Activated CD4-positive, alpha-beta memory T cell treated with anti-CD3 and anti-CD28 coated beads, Interleukin-2, amount 10 ng/mL, durations not matched to agents 7 days and 5 days (primary cell): Measurements from ENCODE around the gene SYT8. TPM values are rescaled to one million over a fixed set of nuclear protein-coding genes. Genes with fewer than 3 reads are reported as not detected.
"Not testable (repeated sequence)": the region's sequence is repeated elsewhere in the genome, so short reads cannot be mapped to it uniquely, and the experiment has no call there.

Experiments
- CTCF ChIA-PET: fragments of 350-600 bp; sonication (Branson Sonifier 250); formaldehyde crosslinking; loops from one replicate; lab custom pipeline; 2021; ENCODE audit warnings: antibody characterized with exemption, inconsistent platforms; lab: Charles Lee
- POLR2A ChIA-PET: fragments of 350-600 bp; sonication (Branson Sonifier 250); formaldehyde crosslinking; loops from one replicate; lab custom pipeline; 2021; ENCODE audit warnings: antibody characterized with exemption; lab: Charles Lee
- DNase-seq: peaks from one replicate; pipeline ENCODE4 v3.0.0-alpha.2; 2020
- H3K27ac Mint-ChIP-seq: one replicate; pipeline ENCODE4 v1.8.0; 2021; ENCODE audit warnings: mild to moderate bottlenecking, mixed read lengths
- H3K27me3 Mint-ChIP-seq: one replicate; pipeline ENCODE4 v1.8.0; 2021; ENCODE audit warnings: mixed read lengths
- H3K36me3 Mint-ChIP-seq: one replicate; pipeline ENCODE4 v1.8.0; 2021; ENCODE audit warnings: low read depth, mixed read lengths
- H3K4me1 Mint-ChIP-seq: one replicate; pipeline ENCODE4 v1.8.0; 2021; ENCODE audit warnings: mixed read lengths
- H3K4me3 Mint-ChIP-seq: one replicate; pipeline ENCODE4 v1.8.0; 2021; ENCODE audit warnings: mild to moderate bottlenecking, mixed read lengths
- H3K9me3 Mint-ChIP-seq: one replicate; pipeline ENCODE4 v1.8.0; 2021; ENCODE audit warnings: mixed read lengths
- total RNA-seq, 2 experiments: library from RNA; stranded (reverse); gene quantifications; one replicate each; pipeline ENCODE4 v1.2.3, GENCODE V29; 2021

Gene SYT8
- total RNA-seq, 2 experiments from 2014 or later: not detected

DNA sequence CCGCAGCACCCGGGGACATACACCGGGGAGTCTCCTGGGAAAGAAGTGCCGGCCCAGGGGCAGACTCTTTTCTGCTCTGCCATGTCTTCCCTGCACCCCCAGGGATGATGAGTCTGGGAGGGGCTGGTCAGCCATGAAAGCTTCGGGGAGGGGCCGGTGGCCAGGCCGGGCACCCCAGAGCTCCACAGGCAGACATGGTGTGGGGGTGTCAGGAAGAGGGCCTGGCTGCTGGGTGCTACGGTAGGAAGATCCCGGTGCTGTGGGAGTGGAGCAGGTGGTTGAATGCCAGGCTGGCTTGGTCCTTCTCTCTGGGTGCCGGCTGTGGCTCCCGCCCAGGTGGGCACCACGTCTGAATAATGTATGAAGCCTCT is 35.5 kb downstream of the SYT8 start:
- no peak overlapping the region for H3K27ac Mint-ChIP-seq
- H3K27me3 Mint-ChIP-seq: no peaks in the 10 kb centered on the region
- ChIA-PET CTCF (interaction anchor here (0.7 to 2.8 kb wide), 4 partner anchors 12 to 176 kb away, joined by 3 to 15 read pairs (median 4); no protein-coding TSS in a partner anchor), POLR2A (interaction anchor here (1.1 to 2.1 kb wide), 3 partner anchors 17 to 28 kb away, joined by 3 to 9 read pairs (median 3); partner anchors contain the start of gene LSP1)
- DNase-seq: no peak
- no peaks in the 10 kb centered on the region for H3K9me3 Mint-ChIP-seq
- no peak overlapping the region for H3K4me3 Mint-ChIP-seq
- peaks cover 47% of the 10 kb centered on the region for H3K4me1 Mint-ChIP-seq
- H3K36me3 Mint-ChIP-seq: peaks cover 22% of the 10 kb centered on the region

DNA sequence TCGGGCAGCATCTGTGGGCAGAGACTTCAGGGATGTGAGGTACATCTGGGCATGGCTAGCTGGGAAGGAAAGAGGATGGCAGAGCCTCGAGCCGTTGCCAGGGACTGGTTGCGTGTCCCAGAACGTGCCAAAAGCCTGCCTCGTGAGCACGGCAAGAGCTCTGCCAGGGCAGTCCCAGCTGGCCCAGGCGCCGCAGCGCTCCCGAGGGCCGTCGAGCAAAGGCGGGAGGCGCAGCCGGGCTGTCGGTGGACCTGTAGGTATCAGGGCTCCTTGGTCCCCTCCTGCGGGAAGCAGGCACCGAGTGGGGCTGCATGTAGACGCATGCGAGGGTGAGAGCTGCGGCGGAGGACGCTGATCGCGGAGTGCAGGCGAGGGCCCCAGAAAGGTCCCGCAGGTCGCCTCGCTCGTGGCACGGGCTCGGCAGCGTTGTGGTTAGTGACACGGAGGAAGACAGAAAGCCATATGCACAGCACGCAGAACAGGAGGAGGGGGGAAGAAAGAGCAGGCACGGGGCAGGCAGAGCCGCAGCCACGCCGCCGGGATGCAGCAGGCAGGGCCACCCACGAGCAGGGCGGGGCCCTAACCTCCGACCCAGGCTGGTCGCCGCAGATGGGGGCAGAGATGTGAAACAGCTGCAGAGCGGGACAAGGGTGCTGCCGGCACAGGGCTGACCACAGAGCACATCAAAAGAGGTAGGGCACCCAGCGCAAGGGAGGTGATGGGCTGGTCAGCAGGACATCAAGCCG is 36.1 kb downstream of the SYT8 start:
- no peaks in the 10 kb centered on the region for H3K9me3 Mint-ChIP-seq
- no peak overlapping the region for H3K27ac Mint-ChIP-seq
- peak; percentile 61 for DNase-seq
- no peaks in the 10 kb centered on the region for H3K27me3 Mint-ChIP-seq
- H3K4me1 Mint-ChIP-seq: peaks cover 46% of the 10 kb centered on the region
- ChIA-PET CTCF (interaction anchor here (0.7 to 2.8 kb wide), 3 partner anchors 12 to 38 kb away, joined by 3 to 15 read pairs (median 6); no protein-coding TSS in a partner anchor), POLR2A (interaction anchor here (1.0 to 2.1 kb wide), 4 partner anchors 18 to 28 kb away, joined by 3 to 9 read pairs (median 3); partner anchors contain the start of gene LSP1)
- peaks cover 18% of the 10 kb centered on the region for H3K36me3 Mint-ChIP-seq
- H3K4me3 Mint-ChIP-seq: no peak overlapping the region

DNA sequence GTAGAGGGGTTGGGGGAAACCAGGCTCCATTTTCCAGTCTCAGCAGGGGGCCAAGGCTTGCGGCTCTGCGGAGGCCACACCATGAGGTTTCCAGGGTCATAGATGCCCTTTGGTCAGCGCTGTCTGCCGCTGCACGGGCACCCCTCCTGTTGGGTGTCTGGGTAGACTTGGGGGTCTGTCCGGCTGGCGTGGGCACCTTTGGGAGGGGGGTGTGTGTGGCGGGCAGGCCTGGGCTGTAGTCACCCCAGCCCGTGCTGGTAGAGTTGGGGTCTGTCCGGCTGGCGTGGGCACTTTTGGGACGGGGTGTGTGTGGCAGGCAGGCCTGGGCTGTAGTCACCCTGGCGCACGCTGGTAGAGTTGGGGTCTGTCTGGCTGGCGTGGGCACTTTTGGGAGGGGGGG is 36.7 kb downstream of the SYT8 start:
- no peaks in the 10 kb centered on the region for H3K27me3 Mint-ChIP-seq
- CTCF ChIA-PET: interaction anchor here (1.4 to 2.8 kb wide), 2 partner anchors 11 to 18 kb away, joined by 6 to 15 read pairs; no protein-coding TSS in a partner anchor
- H3K4me1 Mint-ChIP-seq: peaks cover 46% of the 10 kb centered on the region
- peaks cover 14% of the 10 kb centered on the region for H3K36me3 Mint-ChIP-seq
- H3K27ac Mint-ChIP-seq: no peak overlapping the region
- H3K4me3 Mint-ChIP-seq: no peak overlapping the region
- POLR2A ChIA-PET: interaction anchor here (1.0 to 1.6 kb wide), 2 partner anchors 18 to 21 kb away, joined by 3 read pairs; no protein-coding TSS in a partner anchor
- H3K9me3 Mint-ChIP-seq: no peaks in the 10 kb centered on the region
- DNase-seq: no peak

DNA sequence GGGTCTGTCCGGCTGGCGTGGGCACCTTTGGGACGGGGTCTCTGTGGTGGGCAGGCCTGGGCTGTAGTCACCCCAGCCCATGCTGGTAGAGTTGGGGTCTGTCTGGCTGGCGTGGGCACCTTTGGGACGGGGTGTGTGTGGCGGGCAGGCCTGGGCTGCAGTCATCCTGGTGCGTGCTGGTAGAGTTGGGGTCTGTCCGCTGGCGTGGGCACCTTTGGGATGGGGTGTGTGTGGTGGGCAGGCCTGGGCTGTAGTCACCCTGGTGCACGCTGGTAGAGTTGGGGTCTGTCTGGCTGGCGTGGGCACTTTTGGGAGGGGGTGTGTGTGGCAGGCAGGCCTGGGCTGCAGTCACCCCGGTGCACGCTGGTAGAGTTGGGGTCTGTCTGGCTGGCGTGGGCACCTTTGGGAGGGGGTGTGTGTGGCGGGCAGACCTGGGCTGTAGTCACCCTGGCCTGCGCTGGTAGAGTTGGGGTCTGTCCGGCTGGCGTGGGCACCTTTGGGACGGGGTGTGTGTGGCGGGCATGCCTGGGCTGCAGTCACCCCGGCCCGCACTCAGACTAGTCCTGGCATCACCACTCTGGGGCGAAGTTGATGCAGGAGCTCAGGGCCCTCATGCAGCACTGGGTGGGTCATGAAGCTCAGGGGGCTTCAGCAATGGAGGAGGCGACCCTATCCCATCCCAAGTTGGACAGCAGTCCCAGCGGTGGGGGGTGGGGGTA is 37.6 kb downstream of the SYT8 start:
- Mint-ChIP-seq H3K36me3 (peaks cover 12% of the 10 kb centered on the region), H3K27me3 (no peaks in the 10 kb centered on the region)
- POLR2A ChIA-PET: no interaction called here

DNA sequence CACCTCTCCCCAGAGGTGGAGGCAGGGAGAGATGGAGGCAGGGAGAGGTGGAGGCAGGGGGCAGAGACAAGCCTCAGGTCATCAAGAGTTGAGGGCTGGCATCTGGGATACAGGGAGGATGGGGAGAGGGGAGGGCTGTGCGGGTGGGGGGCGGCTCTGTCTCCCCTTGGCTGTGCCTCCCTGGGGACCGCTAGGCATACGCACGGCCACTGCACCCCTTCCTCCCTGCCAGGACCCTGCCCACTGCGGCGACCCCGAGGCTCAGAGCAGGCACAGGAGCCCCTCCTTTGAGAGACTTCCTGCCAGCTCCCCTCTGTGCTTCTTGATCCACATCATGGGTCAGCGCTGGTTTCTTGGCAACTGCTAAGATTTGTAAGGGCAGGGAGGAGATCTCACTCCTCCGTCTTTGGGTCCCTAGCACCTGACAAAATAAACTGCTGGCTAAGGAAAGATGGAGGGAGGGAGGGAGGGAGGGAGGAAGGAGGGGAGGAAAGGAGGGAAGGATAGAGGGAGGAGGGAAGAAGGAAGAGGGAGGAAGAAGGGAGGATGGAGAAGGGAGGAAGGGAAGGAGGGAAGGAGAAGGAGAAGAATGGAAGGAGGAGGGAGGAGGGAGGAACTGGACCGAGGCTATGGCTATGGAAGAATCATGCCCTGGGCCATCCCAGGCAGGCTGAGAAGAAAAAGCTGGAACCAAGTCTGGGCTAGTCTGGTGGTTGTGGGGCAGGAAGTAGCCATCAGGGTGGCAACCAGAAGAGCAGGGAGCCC is 38.4 kb downstream of the SYT8 start:
- H3K36me3 Mint-ChIP-seq: peaks cover 12% of the 10 kb centered on the region
- H3K27me3 Mint-ChIP-seq: no peaks in the 10 kb centered on the region
- ChIA-PET POLR2A (no interaction called here), CTCF (no interaction called here)
- DNase-seq: no peak
- no peak overlapping the region for H3K4me3 Mint-ChIP-seq
- no peak overlapping the region for H3K27ac Mint-ChIP-seq
- peaks cover 45% of the 10 kb centered on the region for H3K4me1 Mint-ChIP-seq
- H3K9me3 Mint-ChIP-seq: no peaks in the 10 kb centered on the region

More for the DNA sequence above, 37.6 kb downstream of the SYT8 start:
- H3K4me1 Mint-ChIP-seq: peaks cover 46% of the 10 kb centered on the region
- H3K27ac Mint-ChIP-seq: no peak overlapping the region
- DNase-seq: no peak
- H3K9me3 Mint-ChIP-seq: no peaks in the 10 kb centered on the region
- CTCF ChIA-PET: no interaction called here
- H3K4me3 Mint-ChIP-seq: no peak overlapping the region

- H3K9me3 Mint-ChIP-seq, H3K4me3 Mint-ChIP-seq, CTCF ChIA-PET, DNase-seq, POLR2A ChIA-PET, H3K27ac Mint-ChIP-seq, H3K27me3 Mint-ChIP-seq: not testable (repeated sequence)
- peaks cover 44% of the 10 kb centered on the region for H3K4me1 Mint-ChIP-seq
- peaks cover 12% of the 10 kb centered on the region for H3K36me3 Mint-ChIP-seq
Observed at GRCh38 chr11:1873813-1874150, 39.0 kb downstream of the SYT8 start.

DNA sequence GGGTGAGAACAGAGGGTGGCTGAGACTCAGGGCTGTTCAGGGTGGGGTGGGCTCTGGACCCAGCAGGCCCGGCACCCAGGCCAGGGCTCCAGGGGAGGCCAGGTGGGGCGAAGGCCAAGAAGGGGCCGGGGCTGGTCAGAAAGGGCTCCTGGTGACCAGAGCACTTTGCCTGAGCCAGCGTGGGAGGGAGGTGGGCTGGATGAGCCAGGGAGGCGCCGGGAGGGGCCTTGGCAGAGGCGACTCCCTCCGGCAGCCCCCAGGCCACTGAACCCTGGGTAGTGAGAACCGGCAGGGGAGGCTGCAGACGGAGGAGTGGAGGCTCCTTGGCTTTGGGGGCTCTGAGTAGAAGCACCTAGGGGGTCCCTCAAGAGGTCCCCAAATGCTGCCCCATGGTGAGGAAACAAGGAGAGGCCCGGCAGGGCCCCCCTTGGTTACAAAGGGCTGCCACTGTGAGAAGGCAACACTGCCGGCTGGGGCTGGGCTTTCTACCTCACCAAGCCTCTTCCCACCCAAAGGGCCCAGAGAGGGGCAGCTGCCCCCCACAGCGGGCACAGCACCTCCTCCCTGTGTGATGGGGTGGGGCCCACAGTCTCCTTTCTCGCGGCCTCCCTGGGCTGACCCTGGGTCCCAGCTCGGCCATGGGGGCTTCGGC is 39.8 kb downstream of the SYT8 start:
- H3K27ac Mint-ChIP-seq, H3K27me3 Mint-ChIP-seq, H3K36me3 Mint-ChIP-seq, DNase-seq, H3K9me3 Mint-ChIP-seq, CTCF ChIA-PET, POLR2A ChIA-PET, H3K4me3 Mint-ChIP-seq: not testable (repeated sequence)
- H3K4me1 Mint-ChIP-seq: peaks cover 36% of the 10 kb centered on the region

DNA sequence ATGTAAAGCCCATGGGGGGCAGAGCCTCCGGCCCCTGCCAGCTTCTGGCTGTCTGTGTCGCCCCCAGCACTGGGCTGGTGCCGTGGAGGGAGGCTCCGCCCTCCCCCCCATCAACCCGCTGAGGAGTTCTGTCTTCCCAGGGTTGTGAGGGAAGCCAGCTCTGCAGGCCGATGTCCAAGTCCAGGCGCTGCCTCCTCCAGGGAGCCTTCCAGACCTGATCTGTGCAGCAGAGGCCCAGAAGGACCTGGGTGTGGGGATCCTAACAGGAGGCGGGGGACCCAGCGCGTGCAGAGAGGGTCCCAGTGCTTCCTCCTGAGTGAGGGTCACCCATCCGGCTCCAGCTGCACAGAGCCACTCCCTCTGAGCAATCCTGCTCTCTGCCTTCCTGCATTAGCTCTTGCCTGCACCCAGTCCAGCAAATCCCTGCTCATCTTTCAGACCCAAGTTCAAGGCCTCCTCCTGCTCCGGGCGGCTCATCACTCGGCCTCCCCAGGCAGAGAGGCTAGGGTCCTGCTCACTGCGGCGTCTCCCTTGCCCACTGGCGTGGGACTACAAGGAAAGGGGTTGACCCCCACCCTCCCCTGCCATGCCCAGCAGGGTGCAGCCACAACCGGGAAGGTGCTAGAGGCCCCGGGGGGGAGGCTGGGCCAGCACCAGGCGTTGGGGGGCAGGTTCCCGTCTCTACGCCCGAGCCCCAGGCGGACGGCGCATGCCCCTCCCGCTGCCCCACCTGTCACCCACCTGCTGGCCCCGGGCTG is 40.5 kb downstream of the SYT8 start:
- H3K4me3 Mint-ChIP-seq: no peak overlapping the region
- H3K4me1 Mint-ChIP-seq: peaks cover 30% of the 10 kb centered on the region
- POLR2A ChIA-PET: no interaction called here
- no peaks in the 10 kb centered on the region for H3K27me3 Mint-ChIP-seq
- CTCF ChIA-PET: interaction anchor here (1.0 to 1.8 kb wide), 6 partner anchors 8 to 42 kb away, joined by 3 to 5 read pairs (median 4); no protein-coding TSS in a partner anchor
- peaks cover 4% of the 10 kb centered on the region for H3K36me3 Mint-ChIP-seq
- DNase-seq: no peak
- no peaks in the 10 kb centered on the region for H3K9me3 Mint-ChIP-seq
- no peak overlapping the region for H3K27ac Mint-ChIP-seq

DNA sequence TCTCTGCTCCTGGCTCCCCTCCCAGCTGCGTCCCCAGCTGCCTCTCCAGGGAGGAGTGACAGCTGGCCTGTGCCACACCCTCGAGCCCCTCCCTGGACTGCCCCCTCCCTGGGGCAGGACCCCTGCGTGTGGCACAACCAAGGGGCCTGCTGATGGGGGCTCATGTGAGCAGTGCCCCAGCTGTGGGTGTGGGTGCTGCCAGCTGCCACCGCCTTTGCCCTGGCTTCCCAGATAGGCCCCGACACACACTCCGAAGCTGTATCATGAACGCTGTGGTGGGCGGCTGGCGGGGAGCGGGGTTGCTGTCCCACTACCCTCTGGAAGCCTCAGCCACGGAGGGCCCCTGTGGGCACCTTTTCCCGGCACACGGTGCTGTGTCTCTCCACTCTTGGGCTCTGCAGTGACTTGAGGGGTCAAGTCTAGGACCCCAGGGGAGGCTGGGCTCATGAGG is 41.1 kb downstream of the SYT8 start:
- ChIA-PET POLR2A (interaction anchor here (1.5 kb wide), 1 partner anchor 22 kb away, joined by 6 read pairs; no protein-coding TSS in a partner anchor), CTCF (interaction anchor here (1.0 to 1.8 kb wide), 6 partner anchors 8 to 43 kb away, joined by 3 to 5 read pairs (median 4); no protein-coding TSS in a partner anchor)

GRCh38 chr11:1876361-1877063 is 41.7 kb downstream of the SYT8 start:
- ChIA-PET POLR2A (interaction anchor here (1.1 to 1.5 kb wide), 2 partner anchors 13 to 23 kb away, joined by 3 to 6 read pairs; no protein-coding TSS in a partner anchor), CTCF (interaction anchor here (1.0 to 1.8 kb wide), 6 partner anchors 9 to 43 kb away, joined by 3 to 5 read pairs (median 4); no protein-coding TSS in a partner anchor)
- H3K27ac Mint-ChIP-seq: no peak overlapping the region

More for the DNA sequence above, 41.1 kb downstream of the SYT8 start:
- peaks cover 26% of the 10 kb centered on the region for H3K4me1 Mint-ChIP-seq
- H3K4me3 Mint-ChIP-seq, DNase-seq, H3K36me3 Mint-ChIP-seq, H3K9me3 Mint-ChIP-seq, H3K27ac Mint-ChIP-seq, H3K27me3 Mint-ChIP-seq: not testable (repeated sequence)

More at GRCh38 chr11:1876361-1877063, 41.7 kb downstream of the SYT8 start:
- Mint-ChIP-seq H3K9me3 (no peaks in the 10 kb centered on the region), H3K27me3 (no peaks in the 10 kb centered on the region), H3K36me3 (no peaks in the 10 kb centered on the region), H3K4me1 (peaks cover 22% of the 10 kb centered on the region), H3K4me3 (no peak overlapping the region)
- DNase-seq: no peak
